ENCODE results near the gene RGS3. TPM values are rescaled to one million over a fixed set of nuclear protein-coding genes. Genes with fewer than 3 reads are reported as not detected.

Gene RGS3
- polyA plus RNA-seq, 1 of the 3 experiments (the other 2 are of a cell fraction): 50.6 TPM

GRCh38 chr9:113538701-113539430 lies 75.3 kb downstream of the RGS3 start:
- ChIA-PET POLR2A (no interaction called here), CTCF (interaction anchor here (0.8 to 1.6 kb wide), 2 partner anchors 48 to 93 kb away, joined by 3 to 5 read pairs; no protein-coding TSS in a partner anchor)
- Histone ChIP-seq H3K9me2 (no peaks in the 10 kb centered on the region), H3K36me3 (replicated peaks in 1 of 2; ENCODE audit: control insufficient read depth in 1 of 2, insufficient read depth in 2 of 2, low read length in 1 of 2) (no peaks in the 10 kb centered on the region), H3K27ac (ENCODE audit: low read depth in 2 of 2, low read length in 1 of 2) (no peak overlapping the region), H2AFZ (ENCODE audit: low read depth) (no peak overlapping the region), H3K9ac (no peak overlapping the region), H3K9me3 (no peaks in the 10 kb centered on the region), H3K79me2 (ENCODE audit: insufficient read depth) (no peaks in the 10 kb centered on the region), H4K20me1 (ENCODE audit: insufficient read depth) (no peaks in the 10 kb centered on the region), H3K4me1 (ENCODE audit: control insufficient read depth in 1 of 2, insufficient read depth in 2 of 2, low read depth in 1 of 2, low read length in 1 of 2) (peaks cover 0 to 51% of the 10 kb centered on the region in 2 experiments; a peak in 1 of 4 replicates), H3F3A (replicated peaks; ENCODE audit: insufficient read depth) (no peaks in the 10 kb centered on the region), H3K4me3 (ENCODE audit: low read depth in 2 of 2, low read length in 1 of 2) (no peak overlapping the region), H3K4me2 (no peak overlapping the region), H3K27me3 (ENCODE audit: insufficient read depth) (no peaks in the 10 kb centered on the region)
- TF ChIP-seq GABPA (IDR thresholded peaks at IDR 0.05; ENCODE audit: low read depth) (no peak), NFIC (IDR thresholded peaks at IDR 0.05; ENCODE audit: borderline replicate concordance) (no peak), FOXM1 (IDR thresholded peaks at IDR 0.05; ENCODE audit: low read depth) (no peak), CHD2 (IDR thresholded peaks at IDR 0.05; ENCODE audit: low read length, partially characterized antibody) (no peak), IRF3 (IDR thresholded peaks at IDR 0.05; ENCODE audit: low read depth, low read length) (no peak), EZH2phosphoT487 (IDR thresholded peaks at IDR 0.05; ENCODE audit: borderline replicate concordance, low read depth) (no peak), POLR2AphosphoS5 (IDR thresholded peaks at IDR 0.05; ENCODE audit: low read depth, low read length) (no peak), FOSL2 (IDR thresholded peaks at IDR 0.05; ENCODE audit: borderline replicate concordance, low read depth) (no peak), FOXJ3 (CRISPR knock-in tag; IDR thresholded peaks at IDR 0.05) (no peak)
- TF ChIP-seq, protein P1, sequence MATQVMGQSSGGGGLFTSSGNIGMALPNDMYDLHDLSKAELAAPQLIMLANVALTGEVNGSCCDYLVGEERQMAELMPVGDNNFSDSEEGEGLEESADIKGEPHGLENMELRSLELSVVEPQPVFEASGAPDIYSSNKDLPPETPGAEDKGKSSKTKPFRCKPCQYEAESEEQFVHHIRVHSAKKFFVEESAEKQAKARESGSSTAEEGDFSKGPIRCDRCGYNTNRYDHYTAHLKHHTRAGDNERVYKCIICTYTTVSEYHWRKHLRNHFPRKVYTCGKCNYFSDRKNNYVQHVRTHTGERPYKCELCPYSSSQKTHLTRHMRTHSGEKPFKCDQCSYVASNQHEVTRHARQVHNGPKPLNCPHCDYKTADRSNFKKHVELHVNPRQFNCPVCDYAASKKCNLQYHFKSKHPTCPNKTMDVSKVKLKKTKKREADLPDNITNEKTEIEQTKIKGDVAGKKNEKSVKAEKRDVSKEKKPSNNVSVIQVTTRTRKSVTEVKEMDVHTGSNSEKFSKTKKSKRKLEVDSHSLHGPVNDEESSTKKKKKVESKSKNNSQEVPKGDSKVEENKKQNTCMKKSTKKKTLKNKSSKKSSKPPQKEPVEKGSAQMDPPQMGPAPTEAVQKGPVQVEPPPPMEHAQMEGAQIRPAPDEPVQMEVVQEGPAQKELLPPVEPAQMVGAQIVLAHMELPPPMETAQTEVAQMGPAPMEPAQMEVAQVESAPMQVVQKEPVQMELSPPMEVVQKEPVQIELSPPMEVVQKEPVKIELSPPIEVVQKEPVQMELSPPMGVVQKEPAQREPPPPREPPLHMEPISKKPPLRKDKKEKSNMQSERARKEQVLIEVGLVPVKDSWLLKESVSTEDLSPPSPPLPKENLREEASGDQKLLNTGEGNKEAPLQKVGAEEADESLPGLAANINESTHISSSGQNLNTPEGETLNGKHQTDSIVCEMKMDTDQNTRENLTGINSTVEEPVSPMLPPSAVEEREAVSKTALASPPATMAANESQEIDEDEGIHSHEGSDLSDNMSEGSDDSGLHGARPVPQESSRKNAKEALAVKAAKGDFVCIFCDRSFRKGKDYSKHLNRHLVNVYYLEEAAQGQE (IDR thresholded peaks at IDR 0.05; ENCODE audit: low read depth, low read length): no peak
- TF ChIP-seq, protein P2, sequence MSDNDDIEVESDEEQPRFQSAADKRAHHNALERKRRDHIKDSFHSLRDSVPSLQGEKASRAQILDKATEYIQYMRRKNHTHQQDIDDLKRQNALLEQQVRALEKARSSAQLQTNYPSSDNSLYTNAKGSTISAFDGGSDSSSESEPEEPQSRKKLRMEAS (IDR thresholded peaks at IDR 0.05; ENCODE audit: low read depth): no peak
- no peak for DNase-seq
- WGBS (ENCODE audit: low lambda C conversion rate): 78% methylated on average over 9 of the region's 14 CpGs
